ENCODE data around the gene VSTM1. TPM values are rescaled to one million over a fixed set of nuclear protein-coding genes. Genes with fewer than 3 reads are reported as not detected.
"Not testable (repeated sequence)": the region's sequence is repeated elsewhere in the genome, so short reads cannot be mapped to it uniquely, and the experiment has no call there.

Gene VSTM1
- polyA plus RNA-seq, 3 donors: 0.27 TPM; not detected in 2

DNA sequence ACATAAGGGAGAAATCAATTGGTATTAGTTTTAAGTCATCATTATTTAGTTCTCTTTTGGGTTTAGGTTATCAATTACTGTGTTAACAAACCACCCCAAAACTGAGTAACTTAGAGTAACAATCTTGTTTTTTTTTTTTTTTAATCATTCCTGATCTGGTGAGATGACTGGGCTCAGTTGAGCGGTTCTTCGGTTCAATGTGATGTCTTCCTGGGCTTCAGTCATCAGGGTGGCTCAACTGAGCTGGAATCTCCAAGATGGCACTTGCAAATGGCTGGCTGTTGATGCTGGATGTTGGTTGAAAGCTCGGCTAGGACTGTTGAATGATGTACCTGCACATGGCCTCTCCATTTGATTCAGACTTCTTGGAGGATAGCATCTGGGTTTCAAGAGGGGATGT, 20.7 kb upstream of the VSTM1 start:
- no peak for DNase-seq (ENCODE audit: extremely low read depth in 1 of 11, low read depth in 9 of 11, low spot score in 4 of 11)

- no peak for DNase-seq (ENCODE audit: extremely low read depth in 1 of 11, low read depth in 9 of 11, low spot score in 4 of 11)
Observed at GRCh38 chr19:54081032-54081431, 17.3 kb upstream of the VSTM1 start, which contains the start of gene TARM1. Gene TARM1 (minus strand): TSS chr19:54081365. CDS start chr19:54081340, 25 bp downstream.

- DNase-seq (ENCODE audit: extremely low read depth in 1 of 11, low read depth in 9 of 11, low spot score in 4 of 11): no peak
Observed at GRCh38 chr19:54077334-54077733, 13.6 kb upstream of the VSTM1 start.

GRCh38 chr19:54074851-54075250, 11.2 kb upstream of the VSTM1 start:
- DNase-seq (ENCODE audit: extremely low read depth in 1 of 11, low read depth in 9 of 11, low spot score in 4 of 11): no peak

- DNase-seq (ENCODE audit: extremely low read depth in 1 of 11, low read depth in 9 of 11, low spot score in 4 of 11): no peak
Observed at GRCh38 chr19:54073829-54074228, 10.1 kb upstream of the VSTM1 start.

DNA sequence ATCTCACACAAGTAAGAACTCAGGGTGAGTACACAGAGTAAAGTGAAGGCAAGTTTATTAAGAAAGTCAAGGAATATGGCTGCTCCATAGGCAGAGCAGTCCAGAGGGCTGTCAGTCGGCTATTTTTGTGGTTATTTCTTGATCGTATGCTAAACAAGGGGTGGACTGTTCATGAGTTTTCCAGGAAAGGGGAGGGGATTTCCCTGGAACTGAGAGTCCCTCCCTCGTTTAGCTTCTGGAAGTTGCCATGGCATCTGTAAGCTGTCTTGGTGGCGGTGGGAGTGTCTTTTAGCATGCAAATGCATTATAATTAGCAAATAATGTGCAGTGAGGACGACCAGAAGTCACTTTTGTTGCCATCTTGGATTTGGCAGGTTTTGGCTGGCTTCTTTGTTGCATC, 5.8 kb upstream of the VSTM1 start:
- no peak for DNase-seq (ENCODE audit: extremely low read depth in 1 of 11, low read depth in 9 of 11, low spot score in 4 of 11)

DNA sequence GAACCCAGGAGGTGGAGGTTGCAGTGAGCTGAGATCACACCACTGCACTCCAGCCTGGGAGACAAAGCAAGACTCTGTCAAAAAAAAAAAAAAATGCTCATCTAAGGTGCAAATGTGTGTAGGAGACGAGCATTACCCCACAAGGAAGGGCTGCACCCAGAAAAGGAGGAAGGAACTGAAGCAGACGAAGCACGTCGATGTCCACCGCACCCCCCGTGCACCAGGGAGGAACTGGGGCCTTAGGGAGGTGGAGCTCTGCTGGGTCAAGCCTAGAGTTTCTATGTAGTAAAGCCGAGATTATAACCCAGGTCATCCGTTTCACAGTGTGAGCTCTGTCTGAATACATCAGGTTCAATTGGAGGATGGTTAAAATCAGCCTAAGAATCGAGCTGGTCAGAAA, 1.1 kb downstream of the VSTM1 start:
- DNase-seq (ENCODE audit: extremely low read depth in 1 of 11, low read depth in 9 of 11, low spot score in 4 of 11): no peak

GRCh38 chr19:54047616-54048015, 16.1 kb downstream of the VSTM1 start:
- no peak for DNase-seq (ENCODE audit: extremely low read depth in 1 of 11, low read depth in 9 of 11, low spot score in 4 of 11)

DNA sequence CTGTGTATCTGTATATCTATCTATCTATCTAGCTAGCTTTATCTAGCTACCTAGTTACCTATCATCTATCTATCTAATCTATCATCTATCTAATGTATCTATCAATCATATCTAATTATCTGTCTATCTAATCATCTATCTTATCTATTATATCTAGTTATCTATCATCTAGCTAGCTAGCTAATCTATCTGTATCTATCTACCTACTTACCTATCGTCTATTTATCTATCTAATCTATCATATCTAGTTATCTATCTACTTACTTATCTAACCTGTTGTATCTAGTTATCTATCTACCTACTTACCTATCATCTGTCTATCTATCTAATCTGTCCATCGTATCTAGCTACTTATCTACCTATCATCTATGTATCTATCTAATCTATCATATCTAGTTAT, 17.9 kb downstream of the VSTM1 start:
- no peak for DNase-seq (ENCODE audit: extremely low read depth in 1 of 11, low read depth in 9 of 11, low spot score in 4 of 11)

- DNase-seq (ENCODE audit: extremely low read depth in 1 of 11, low read depth in 9 of 11, low spot score in 4 of 11): no peak
Observed at GRCh38 chr19:54042989-54043388, 20.7 kb downstream of the VSTM1 start.

DNA sequence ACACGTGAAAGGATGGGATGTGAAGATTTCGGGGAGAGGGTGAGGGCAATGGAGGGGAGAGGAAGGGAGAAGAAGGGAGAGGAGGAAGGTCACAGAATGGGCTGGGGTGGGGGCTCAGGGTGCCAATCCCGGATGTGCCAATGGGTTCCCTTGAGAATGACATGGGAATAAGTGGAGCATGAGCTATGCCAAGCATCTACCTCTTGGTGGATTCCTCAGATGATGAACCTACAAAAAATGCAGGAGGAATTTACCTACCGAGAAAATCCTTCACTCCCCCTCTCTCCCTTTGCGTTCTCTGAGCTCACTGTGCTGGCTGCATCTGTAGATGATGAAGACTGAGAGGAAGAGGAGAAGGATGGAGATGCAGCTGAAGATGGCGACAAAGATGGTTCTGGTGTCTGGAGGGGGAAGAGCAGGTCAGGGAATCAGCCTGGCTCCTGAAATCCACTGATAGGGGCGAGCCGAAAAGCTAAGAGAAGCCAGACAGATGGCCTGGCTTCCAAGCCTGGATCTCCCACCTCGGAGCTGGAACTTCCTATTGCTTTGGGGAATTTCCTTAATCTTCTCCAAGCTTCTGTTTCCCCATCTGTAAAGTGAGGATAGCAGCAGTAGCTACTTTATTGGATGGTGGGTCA, 21.6 kb downstream of the VSTM1 start:
- no peak for DNase-seq (ENCODE audit: extremely low read depth in 1 of 11, low read depth in 9 of 11, low spot score in 4 of 11)

GRCh38 chr19:54040003-54040402, 23.7 kb downstream of the VSTM1 start:
- no peak for DNase-seq (ENCODE audit: extremely low read depth in 1 of 11, low read depth in 9 of 11, low spot score in 4 of 11)

GRCh38 chr19:54036542-54036941, 27.2 kb downstream of the VSTM1 start:
- DNase-seq (ENCODE audit: extremely low read depth in 1 of 11, low read depth in 9 of 11, low spot score in 4 of 11): not testable (repeated sequence)

GRCh38 chr19:54035215-54036178, 28.2 kb downstream of the VSTM1 start:
- DNase-seq (ENCODE audit: extremely low read depth in 1 of 11, low read depth in 9 of 11, low spot score in 4 of 11): no peak

DNA sequence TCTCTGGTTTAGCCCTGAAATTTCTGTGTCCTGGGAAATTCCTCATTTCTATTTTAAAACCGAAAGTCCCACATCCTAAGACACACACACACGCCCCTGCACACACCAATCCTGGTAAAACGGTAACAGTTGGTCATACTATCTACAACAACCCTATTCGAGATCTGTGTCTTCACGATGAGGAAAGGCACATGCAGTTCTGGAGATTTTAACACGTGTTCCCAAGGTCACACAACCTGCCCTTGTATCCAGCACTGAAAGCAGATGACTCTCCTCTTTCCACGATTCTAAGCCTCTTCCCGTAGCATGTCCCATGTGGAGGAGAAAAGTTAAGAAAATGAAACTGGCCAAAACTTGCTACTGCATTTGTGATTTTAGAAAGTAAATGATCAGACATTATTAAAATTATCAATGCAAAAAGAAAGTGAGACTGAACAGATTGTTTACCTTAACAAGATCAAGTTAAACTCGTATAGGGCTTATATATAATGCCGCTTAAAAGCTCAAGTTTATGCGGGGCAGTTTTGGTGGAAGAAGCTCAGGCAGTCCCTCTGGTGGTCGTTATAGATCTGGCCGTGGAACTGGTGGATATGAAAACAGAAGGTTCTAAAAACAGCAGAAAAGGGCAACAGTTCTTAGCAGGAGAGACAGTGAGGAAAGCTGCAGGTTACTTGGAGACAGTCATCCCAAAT, 32.7 kb downstream of the VSTM1 start:
- no peak for DNase-seq (ENCODE audit: extremely low read depth in 1 of 11, low read depth in 9 of 11, low spot score in 4 of 11)

DNA sequence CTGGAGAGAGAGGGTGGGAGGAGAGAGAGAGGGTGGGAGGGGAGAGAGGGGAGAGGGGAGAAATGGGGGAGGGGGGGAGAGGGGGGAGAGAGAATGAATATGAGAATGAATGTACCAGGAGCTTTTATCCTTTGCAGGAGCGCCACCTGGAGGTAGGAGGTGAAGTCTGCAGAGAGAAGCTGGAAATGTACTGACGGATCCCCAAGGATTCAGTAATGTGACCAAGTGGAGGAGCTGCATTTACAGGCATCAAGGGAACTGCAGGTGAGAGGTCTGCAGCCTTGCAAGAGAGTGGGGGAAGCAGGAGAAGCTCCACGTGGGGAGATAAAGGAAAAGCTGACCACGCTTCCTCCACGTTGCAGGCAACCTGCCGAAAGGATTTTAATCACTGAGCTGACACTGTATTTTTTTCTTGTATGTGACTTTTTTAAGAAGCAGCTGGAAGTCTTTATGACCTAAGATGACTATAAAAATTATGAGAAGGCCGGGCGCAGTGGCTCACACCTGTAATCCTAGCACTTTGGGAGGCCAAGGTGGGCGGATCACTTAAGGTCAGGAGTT, 33.7 kb downstream of the VSTM1 start:
- DNase-seq (ENCODE audit: extremely low read depth in 1 of 11, low read depth in 9 of 11, low spot score in 4 of 11): peak in 6 of 11 donors; percentile 11 to 46 (median 25)

GRCh38 chr19:54029301-54029700, 34.4 kb downstream of the VSTM1 start:
- no peak for DNase-seq (ENCODE audit: extremely low read depth in 1 of 11, low read depth in 9 of 11, low spot score in 4 of 11)

GRCh38 chr19:54026656-54027055, 37.0 kb downstream of the VSTM1 start:
- DNase-seq (ENCODE audit: extremely low read depth in 1 of 11, low read depth in 9 of 11, low spot score in 4 of 11): no peak

GRCh38 chr19:54024660-54025059, 39.0 kb downstream of the VSTM1 start:
- DNase-seq (ENCODE audit: extremely low read depth in 1 of 11, low read depth in 9 of 11, low spot score in 4 of 11): no peak

Measured in renal cortex interstitium (tissue), 11 donors.